D721Med (cell line): ENCODE results near the gene LRRC74A.

Experiments
- DNase-seq: peaks from one replicate; pipeline ENCODE4 v3.0.0; 2011; ENCODE audit warnings: low spot score; ENCODE audit not compliant: insufficient read length
- FAIRE-seq: peaks from 2 replicates; lab custom pipeline; 2011; peaks lifted over from hg19 to GRCh38; lab: Jason Lieb, UNC
- TF ChIP-seq, protein P1 (sequence below): IDR thresholded peaks from 2 replicates; pipeline ENCODE4 v1.5.1; 2012; ENCODE audit warnings: mild to moderate bottlenecking, control low read depth; ENCODE audit not compliant: insufficient read depth; ENCODE audit errors: missing control alignments

Gene LRRC74A

DNA sequence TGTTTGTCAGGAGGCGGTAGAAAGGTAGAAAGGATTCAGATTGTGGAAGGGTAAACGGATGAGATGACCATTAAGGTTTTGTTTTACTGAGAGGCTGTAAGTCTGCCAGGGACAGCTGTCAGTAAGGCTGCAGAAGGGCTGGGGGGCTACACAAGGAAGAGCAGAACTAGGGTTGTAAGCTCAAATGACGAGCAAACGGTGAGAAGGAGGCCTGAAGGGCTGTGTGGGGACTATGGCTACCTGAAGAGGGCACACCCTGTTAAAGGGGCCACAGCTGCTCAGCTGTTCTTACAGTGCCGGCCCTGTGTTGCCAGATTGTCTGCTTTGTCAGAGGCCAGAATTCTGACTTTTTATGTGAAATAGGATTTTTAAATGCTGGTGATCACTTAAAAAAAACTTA lies 45.8 kb upstream of the LRRC74A start:
- TF ChIP-seq, protein P1, sequence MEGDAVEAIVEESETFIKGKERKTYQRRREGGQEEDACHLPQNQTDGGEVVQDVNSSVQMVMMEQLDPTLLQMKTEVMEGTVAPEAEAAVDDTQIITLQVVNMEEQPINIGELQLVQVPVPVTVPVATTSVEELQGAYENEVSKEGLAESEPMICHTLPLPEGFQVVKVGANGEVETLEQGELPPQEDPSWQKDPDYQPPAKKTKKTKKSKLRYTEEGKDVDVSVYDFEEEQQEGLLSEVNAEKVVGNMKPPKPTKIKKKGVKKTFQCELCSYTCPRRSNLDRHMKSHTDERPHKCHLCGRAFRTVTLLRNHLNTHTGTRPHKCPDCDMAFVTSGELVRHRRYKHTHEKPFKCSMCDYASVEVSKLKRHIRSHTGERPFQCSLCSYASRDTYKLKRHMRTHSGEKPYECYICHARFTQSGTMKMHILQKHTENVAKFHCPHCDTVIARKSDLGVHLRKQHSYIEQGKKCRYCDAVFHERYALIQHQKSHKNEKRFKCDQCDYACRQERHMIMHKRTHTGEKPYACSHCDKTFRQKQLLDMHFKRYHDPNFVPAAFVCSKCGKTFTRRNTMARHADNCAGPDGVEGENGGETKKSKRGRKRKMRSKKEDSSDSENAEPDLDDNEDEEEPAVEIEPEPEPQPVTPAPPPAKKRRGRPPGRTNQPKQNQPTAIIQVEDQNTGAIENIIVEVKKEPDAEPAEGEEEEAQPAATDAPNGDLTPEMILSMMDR = no peak
- no peak for FAIRE-seq
- no peak for DNase-seq

DNA sequence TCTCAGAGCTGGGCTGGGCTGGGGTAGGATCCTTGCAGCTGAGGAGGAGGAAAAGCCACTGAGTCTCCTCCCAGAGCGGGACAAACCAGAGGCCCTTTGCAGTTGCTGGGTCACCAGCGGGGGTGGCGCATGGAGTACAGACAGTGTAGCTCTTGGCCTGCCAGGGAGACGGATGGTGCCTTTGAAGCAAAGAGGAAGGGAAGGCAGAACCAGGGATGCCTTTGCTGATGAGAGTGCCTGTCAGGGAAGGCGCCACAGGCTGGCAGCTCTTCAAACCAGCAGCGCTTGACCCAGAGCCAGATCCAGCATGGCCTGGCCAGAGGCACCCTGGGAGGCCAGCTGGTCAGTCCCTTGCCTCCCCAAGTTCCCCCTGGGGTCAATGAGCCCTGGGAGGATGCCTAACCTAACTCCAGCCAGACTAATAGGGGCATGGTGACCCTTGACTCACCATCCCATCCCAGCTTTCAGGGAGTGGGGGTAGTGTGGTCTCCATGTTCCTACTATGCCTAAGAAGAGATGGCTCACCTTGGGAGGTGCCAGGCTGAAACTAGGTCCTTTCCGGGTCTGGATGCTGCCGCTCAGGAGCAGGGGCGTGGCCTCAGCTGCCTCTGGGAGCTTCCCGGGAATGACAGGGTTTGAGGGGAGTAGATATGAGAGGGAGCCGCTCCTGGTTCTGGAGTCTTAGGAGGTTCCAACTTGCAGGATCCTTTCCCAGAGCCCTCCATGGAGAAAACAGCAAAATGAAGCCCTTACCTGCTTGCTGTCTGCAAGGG lies 45.1 kb upstream of the LRRC74A start:
- DNase-seq (no peak), FAIRE-seq (no peak)
- TF ChIP-seq, protein P1 = no peak

DNA sequence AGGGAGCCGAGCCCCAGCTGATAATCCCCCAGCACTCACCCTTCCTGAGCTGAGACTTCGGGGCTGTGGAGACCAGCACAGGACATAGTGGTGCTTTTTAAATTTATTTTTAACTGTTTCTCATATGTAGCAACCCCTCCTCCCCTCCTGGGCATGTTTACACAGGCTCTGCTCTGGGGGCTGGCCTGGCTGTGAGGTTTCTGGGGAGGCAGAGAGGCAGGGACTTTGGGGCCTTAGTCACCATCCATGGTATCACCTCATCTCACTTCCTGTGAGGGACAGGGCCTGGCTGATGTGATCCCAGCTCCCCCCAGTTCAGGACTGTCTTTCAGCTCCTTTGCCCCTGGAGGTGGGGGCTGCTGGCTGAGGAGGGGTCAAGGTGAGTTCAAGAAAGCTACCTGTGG lies 44.6 kb upstream of the LRRC74A start:
- no peak for DNase-seq
- TF ChIP-seq, protein P1 = no peak
- FAIRE-seq = no peak

DNA sequence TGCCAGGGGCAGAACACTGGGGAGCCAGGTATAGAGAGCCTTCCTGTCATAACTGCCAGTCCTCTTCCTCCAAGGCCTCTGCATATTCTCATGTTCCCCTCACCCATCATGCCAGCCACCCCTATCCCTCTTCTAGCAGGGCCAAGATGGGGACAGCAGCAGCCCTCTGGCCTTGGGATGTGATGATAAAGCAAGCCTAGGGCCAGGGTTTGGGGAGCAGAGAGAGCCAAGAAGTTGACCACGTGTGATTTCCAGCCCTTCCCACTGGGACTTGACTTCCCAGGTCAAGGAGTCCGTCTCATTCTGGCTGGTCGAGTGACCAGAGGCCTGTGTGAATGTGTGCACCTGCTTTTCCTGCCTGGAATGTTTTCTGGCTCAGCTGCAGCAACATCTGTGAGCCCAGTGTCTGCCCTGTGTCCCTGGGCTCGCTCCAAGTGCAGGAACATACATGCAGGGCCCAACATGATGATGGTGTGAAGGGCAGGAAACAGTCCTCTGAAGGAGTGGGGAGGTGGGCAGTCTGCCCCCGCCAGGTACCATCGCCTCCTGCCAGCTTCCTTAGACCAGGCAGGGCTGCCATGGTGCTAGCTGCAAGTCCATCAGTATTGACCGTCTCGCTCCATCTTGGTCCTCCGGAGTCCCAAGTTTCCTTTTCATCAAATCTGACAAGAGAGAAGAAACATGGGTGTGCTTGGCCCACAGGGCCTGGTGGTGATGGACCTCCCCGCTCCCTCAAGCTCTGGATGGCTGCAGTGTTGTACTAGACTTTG lies 43.9 kb upstream of the LRRC74A start:
- TF ChIP-seq, protein P1 = no peak
- DNase-seq (no peak), FAIRE-seq (no peak)

DNA sequence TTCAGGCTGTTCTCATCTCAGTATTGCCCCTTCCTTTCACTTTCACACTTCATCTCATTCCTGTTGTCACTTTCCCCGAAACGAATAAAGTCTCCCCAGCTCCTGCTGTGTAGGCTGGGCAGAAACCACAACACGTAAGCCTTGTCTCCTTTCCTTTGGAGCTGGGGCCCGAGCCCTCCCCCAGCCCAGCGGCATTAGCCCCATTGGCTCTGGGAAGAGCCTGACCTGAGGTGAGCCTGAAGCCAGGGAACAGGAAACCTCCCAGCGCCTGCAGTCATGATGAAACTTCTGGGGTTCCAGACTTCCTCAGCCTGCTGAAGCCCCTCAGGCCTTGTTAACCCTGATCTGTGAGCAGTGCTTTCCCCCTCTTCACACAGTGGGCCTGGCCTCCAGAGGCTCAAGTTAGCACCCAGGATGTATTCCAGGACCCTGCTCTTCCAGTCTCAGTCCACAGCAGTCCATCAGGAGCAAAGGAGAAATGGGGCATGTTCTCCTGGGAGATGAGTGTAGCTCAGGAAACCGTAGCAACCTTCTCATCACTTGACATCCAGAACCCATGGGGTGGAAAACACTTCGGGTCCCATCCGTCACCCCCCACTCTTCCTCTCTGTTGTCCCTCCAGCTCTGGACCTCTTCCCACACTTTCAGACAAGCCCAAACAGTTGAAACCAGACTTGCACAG lies 43.2 kb upstream of the LRRC74A start:
- TF ChIP-seq, protein P1 = no peak
- DNase-seq (no peak), FAIRE-seq (no peak)

DNA sequence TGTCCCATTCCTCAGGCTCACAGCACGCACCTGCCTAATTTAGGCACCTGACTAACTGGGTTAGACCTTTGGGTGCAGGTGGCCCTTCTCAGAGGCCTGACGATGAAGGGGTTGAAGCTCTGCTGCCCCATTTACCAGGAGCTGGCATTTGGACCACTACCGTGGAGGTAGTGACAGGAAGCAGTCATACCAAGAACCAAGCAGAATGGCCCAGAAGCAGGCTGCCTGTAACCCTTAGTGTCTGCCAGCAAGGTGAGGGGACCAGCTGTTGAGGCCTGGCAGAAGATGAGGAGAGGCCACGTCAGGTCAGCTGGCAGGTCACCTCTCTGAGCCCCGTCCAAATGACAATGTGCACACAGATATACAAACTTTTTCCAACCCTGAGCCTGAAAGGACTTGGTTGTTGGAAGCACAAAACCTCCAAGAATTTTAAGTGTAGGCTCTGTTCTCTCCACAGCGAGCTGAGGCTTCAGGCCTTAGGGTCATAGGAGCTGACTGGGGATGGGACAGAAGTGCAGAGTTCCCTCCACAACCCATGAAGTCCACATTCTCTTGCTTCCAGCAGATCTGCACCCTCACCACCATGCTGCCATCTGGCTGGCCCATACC lies 41.8 kb upstream of the LRRC74A start:
- TF ChIP-seq, protein P1 = no peak
- DNase-seq (no peak), FAIRE-seq (no peak)
